ENCODE results near the gene ENPP6.

Gene ENPP6

DNA sequence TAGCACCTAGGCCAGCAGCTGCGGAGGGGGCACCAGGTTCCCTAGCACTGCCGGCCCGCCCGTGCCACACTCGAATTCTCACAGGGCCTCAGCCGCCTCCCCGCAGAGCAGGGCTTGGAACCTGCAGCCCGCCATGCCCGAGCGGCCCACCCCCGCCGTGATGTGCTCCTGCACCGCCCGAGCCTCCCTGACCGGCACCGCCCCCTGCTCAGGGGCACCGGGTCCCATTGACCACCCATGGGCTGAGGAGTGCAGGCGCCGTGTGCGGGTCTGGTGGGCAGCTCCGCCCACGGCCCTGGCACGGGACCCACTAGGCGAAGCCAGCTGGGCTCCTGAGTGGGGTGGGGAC lies 35.4 kb upstream of the ENPP6 start:
- Histone ChIP-seq H3K4me3 (ENCODE audit: low read depth, low read length) (no peak overlapping the region), H3K36me3 (ENCODE audit: control insufficient read depth, insufficient read depth, low read length) (no peaks in the 10 kb centered on the region), H3K27me3 (ENCODE audit: control insufficient read depth, insufficient read depth, low read length) (no peaks in the 10 kb centered on the region), H3K9me3 (ENCODE audit: control insufficient read depth, insufficient read depth, low read length) (peaks cover 4% of the 10 kb centered on the region), H3K9ac (ENCODE audit: low read depth, low read length) (no peak overlapping the region), H3K4me1 (ENCODE audit: control insufficient read depth, insufficient read depth, low read length) (no peaks in the 10 kb centered on the region)

DNA sequence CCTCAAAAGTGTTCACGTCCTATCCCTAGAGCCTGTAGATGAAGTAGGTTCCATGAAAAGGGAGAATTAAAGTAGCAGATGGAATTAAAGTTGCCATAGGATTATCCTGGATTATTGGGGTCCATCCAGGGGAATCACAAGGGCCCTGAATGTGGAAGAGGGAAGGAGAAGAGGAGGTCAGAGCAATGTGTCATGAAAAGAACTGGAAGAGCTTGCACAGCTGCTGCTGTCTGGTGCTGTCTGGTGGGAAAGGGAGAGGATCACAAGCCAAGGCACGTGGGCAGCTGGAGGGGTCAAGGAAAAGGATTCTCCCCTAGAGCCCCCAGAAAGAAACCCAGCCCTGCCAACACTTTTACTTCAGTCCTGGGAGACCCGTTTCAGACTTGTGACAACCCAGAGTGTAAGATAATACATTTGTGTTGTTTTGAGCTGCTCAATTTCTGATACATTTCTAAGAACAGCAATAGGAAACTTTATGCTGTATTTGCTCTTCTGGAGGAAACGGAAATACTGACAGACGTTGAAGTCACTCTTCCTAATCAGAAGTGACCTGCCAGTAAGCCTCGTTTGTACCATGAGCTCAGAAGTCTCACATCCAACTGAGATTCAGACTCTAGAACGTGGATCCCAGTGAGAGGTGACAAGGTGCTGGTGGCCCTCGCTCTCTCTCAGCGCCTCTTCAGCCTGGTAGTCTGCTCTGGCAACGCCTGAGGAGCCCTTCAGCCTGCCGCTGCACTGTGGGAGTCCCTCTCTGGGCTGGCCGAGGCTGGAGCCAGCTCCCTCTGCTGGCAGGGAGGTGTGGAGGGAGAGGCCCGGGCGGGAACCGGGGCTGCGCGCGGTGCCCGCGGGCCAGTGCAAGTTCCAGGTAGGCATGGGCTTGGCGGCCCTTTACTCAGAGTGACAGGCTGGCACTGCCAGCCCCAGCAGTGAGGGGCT lies 34.7 kb upstream of the ENPP6 start:
- Histone ChIP-seq H3K36me3 (ENCODE audit: control insufficient read depth, insufficient read depth, low read length) (no peaks in the 10 kb centered on the region), H3K9ac (ENCODE audit: low read depth, low read length) (no peak overlapping the region), H3K4me3 (ENCODE audit: low read depth, low read length) (no peak overlapping the region), H3K27me3 (ENCODE audit: control insufficient read depth, insufficient read depth, low read length) (no peaks in the 10 kb centered on the region), H3K4me1 (ENCODE audit: control insufficient read depth, insufficient read depth, low read length) (no peaks in the 10 kb centered on the region), H3K9me3 (ENCODE audit: control insufficient read depth, insufficient read depth, low read length) (peaks cover 4% of the 10 kb centered on the region)

DNA sequence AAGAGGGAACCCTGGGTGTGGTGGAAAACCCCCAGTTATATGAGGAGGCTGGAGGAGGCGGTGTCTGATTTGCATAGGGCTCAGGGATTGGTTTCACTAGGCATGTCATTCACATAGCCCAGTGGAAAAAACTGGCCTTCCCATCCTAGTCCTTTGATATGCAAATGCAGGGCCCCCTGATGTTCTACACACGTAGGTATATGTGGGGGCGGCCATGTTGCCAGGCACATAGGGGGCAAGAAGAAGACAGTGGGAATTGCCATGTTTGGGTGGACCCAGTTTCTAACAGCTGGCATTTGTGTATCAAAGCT lies 34.0 kb upstream of the ENPP6 start:
- Histone ChIP-seq H3K27me3 (ENCODE audit: control insufficient read depth, insufficient read depth, low read length) (no peaks in the 10 kb centered on the region), H3K9ac (ENCODE audit: low read depth, low read length) (no peak overlapping the region), H3K4me3 (ENCODE audit: low read depth, low read length) (no peak overlapping the region), H3K9me3 (ENCODE audit: control insufficient read depth, insufficient read depth, low read length) (peaks cover 4% of the 10 kb centered on the region), H3K4me1 (ENCODE audit: control insufficient read depth, insufficient read depth, low read length) (no peaks in the 10 kb centered on the region), H3K36me3 (ENCODE audit: control insufficient read depth, insufficient read depth, low read length) (no peaks in the 10 kb centered on the region)

DNA sequence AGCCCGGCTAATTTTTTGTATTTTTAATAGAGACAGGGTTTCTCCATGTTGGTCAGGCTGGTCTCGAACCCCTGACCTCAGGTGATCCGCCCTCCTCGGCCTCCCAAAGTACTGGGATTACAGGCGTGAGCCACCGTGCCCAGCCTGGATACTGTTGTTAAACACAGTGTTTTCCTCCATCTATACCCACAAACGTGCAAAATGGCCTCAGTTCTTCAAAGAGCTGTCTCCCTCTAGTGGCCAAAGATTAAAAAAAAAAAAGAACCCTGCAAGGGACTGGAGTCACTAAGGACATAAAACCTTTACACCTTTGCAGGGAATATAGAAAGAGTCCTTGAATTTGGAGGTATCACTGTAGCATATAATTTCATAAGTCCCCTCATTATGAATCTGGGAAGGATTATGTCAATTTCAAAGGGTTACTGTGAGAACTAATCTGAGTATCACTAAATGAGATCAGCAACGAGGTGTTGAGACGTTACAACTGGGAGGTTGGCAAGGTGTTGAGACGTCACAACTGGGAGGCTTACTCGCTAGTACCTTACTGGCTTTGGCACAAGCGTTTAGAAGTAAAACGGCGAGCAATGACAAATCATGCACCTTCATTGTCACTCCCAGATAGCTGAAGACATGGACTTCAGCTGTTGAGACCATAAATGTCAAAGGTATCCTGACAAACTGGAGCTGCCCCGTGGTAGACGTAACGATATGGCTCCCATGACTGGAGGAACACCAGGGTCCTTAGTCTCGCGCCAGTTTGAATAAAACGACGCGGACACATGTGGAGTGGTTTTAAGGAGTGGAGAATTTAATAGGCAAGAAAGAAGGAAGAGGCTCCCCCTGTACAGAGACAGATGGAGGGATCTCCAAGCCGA lies 33.4 kb upstream of the ENPP6 start:
- Histone ChIP-seq H3K4me1 (ENCODE audit: control insufficient read depth, insufficient read depth, low read length) (no peaks in the 10 kb centered on the region), H3K36me3 (ENCODE audit: control insufficient read depth, insufficient read depth, low read length) (no peaks in the 10 kb centered on the region), H3K4me3 (ENCODE audit: low read depth, low read length) (no peak overlapping the region)

DNA sequence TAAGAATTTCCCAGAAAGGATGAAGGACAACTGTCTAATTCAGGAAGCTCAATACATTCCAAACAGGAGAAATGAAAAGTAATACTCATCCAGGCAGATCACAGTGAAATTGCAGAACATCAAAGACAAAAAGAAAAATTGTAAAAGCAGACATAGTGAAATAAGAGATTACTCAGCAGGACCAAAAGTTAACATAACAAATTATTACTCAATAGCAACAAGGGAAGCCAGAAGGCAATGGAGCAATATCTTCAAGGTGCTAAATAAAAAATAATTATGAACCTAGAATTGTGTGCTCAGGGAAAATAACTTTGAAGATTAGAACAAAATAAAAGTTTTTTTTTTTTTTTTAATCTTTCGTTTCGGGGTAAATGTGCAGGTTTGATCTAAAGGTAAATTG lies 30.5 kb upstream of the ENPP6 start:
- no peak overlapping the region for H3K9ac ChIP-seq (ENCODE audit: low read depth, low read length)
- H3K4me3 ChIP-seq (ENCODE audit: low read depth, low read length) = no peak overlapping the region
- H3K4me1 ChIP-seq (ENCODE audit: control insufficient read depth, insufficient read depth, low read length) = no peaks in the 10 kb centered on the region

More for the DNA sequence above, 33.4 kb upstream of the ENPP6 start:
- H3K9me3 ChIP-seq (ENCODE audit: control insufficient read depth, insufficient read depth, low read length) = peaks cover 4% of the 10 kb centered on the region
- H3K27me3 ChIP-seq (ENCODE audit: control insufficient read depth, insufficient read depth, low read length) = no peaks in the 10 kb centered on the region
- H3K9ac ChIP-seq (ENCODE audit: low read depth, low read length) = no peak overlapping the region

DNA sequence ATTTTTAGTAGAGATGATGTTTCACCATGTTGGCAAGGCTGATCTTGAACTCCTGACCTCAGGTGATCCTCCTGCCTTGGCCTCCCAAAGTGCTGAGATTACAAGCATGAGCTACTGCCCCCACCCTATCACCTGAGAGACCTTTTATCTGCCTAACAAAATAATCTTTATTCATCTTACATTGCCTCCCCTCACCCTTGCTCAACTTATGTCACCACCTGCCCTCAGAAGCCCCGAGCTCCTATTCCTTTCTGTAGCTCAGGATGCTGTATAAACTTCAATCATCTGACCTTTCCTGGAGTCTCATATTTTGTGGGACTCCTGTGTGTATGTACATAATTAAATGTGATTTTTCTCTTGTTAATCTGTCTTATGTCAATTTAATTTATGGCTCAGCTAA lies 29.7 kb upstream of the ENPP6 start:
- H3K27me3 ChIP-seq (ENCODE audit: control insufficient read depth, insufficient read depth, low read length) = no peaks in the 10 kb centered on the region
- no peak overlapping the region for H3K4me3 ChIP-seq (ENCODE audit: low read depth, low read length)
- H3K9me3 ChIP-seq (ENCODE audit: control insufficient read depth, insufficient read depth, low read length) = peaks cover 2% of the 10 kb centered on the region
- no peaks in the 10 kb centered on the region for H3K4me1 ChIP-seq (ENCODE audit: control insufficient read depth, insufficient read depth, low read length)
- H3K9ac ChIP-seq (ENCODE audit: low read depth, low read length) = no peak overlapping the region
- H3K36me3 ChIP-seq (ENCODE audit: control insufficient read depth, insufficient read depth, low read length) = no peaks in the 10 kb centered on the region

More for the DNA sequence above, 30.5 kb upstream of the ENPP6 start:
- H3K9me3 ChIP-seq (ENCODE audit: control insufficient read depth, insufficient read depth, low read length) = peaks cover 4% of the 10 kb centered on the region
- no peaks in the 10 kb centered on the region for H3K27me3 ChIP-seq (ENCODE audit: control insufficient read depth, insufficient read depth, low read length)
- H3K36me3 ChIP-seq (ENCODE audit: control insufficient read depth, insufficient read depth, low read length) = no peaks in the 10 kb centered on the region

DNA sequence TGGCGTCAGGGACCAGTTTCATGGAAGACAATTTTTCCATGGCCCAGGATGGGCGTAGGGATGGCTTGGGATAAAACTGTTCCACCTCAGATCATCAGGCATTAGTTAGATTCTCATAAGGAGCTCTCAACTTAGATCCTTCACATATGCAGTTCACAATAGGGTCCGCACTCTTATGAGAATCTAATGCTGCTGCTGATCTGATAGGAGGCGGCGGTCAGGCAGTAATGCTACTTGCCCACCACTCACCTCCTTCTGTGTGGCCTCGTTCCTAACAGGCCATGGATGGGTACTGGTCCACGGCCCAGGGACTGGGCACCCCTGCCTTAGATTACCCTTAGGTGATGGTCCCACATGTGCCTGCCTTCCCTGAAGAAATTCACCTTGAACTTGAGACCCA lies 28.8 kb upstream of the ENPP6 start:
- Histone ChIP-seq H3K36me3 (ENCODE audit: control insufficient read depth, insufficient read depth, low read length) (no peaks in the 10 kb centered on the region), H3K4me3 (ENCODE audit: low read depth, low read length) (no peak overlapping the region), H3K27me3 (ENCODE audit: control insufficient read depth, insufficient read depth, low read length) (no peaks in the 10 kb centered on the region), H3K4me1 (ENCODE audit: control insufficient read depth, insufficient read depth, low read length) (no peaks in the 10 kb centered on the region), H3K9ac (ENCODE audit: low read depth, low read length) (no peak overlapping the region), H3K9me3 (ENCODE audit: control insufficient read depth, insufficient read depth, low read length) (no peaks in the 10 kb centered on the region)

DNA sequence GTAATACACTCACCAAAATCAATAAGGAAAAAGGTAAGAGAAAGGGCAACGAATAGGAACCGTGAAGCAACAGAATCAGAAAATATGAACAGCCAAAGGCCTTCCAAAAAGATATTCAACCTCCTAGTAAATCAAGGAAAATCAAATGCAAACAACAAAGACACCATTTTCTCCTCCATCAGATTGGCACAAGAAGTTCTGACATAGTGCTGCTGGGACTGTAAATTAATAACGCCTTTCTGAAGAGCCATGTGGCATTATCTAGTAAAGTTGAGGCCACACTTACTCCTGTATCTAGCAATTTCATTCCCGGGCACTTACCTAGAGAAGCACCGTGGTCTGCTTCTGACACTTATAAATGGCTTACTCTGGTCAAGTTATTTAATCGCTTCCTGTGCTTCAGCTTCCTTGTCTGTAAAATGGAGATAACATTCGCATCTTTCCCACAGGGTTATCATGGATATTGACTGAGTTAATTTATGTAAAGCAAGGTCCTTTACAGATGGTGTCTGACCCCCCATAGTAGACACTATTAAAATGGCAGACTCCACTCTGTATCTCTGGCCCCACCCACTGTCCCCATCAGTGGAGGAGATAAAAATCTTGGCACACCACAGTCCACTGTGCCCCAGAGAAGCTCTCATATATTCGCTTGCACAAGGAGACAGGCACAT lies 20.5 kb upstream of the ENPP6 start:
- Histone ChIP-seq H3K27me3 (ENCODE audit: control insufficient read depth, insufficient read depth, low read length) (no peaks in the 10 kb centered on the region), H3K4me1 (ENCODE audit: control insufficient read depth, insufficient read depth, low read length) (no peaks in the 10 kb centered on the region), H3K36me3 (ENCODE audit: control insufficient read depth, insufficient read depth, low read length) (no peaks in the 10 kb centered on the region), H3K4me3 (ENCODE audit: low read depth, low read length) (no peak overlapping the region), H3K9me3 (ENCODE audit: control insufficient read depth, insufficient read depth, low read length) (no peaks in the 10 kb centered on the region), H3K9ac (ENCODE audit: low read depth, low read length) (no peak overlapping the region)

DNA sequence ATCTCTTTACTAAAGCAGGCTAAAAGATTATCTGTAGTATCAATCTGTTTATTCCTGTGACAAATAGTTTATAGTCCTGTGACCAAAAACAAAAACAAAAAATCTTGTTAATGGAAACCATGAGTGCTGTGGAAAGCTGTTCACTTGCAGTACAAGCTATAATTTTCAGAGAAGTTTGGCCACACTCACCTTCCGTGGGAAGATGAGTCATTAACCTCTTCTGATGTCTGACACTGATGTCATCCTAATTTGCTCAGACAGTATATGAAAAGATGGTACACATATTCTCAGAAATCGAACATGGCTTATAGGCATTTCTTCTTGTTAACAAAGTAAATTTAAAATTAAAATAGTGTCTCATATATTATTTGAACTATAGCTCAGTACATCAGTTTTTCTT lies 19.9 kb upstream of the ENPP6 start:
- H3K4me3 ChIP-seq (ENCODE audit: low read depth, low read length) = no peak overlapping the region
- no peaks in the 10 kb centered on the region for H3K4me1 ChIP-seq (ENCODE audit: control insufficient read depth, insufficient read depth, low read length)
- H3K9ac ChIP-seq (ENCODE audit: low read depth, low read length) = no peak overlapping the region
- no peaks in the 10 kb centered on the region for H3K9me3 ChIP-seq (ENCODE audit: control insufficient read depth, insufficient read depth, low read length)
- no peaks in the 10 kb centered on the region for H3K27me3 ChIP-seq (ENCODE audit: control insufficient read depth, insufficient read depth, low read length)
- H3K36me3 ChIP-seq (ENCODE audit: control insufficient read depth, insufficient read depth, low read length) = no peaks in the 10 kb centered on the region

DNA sequence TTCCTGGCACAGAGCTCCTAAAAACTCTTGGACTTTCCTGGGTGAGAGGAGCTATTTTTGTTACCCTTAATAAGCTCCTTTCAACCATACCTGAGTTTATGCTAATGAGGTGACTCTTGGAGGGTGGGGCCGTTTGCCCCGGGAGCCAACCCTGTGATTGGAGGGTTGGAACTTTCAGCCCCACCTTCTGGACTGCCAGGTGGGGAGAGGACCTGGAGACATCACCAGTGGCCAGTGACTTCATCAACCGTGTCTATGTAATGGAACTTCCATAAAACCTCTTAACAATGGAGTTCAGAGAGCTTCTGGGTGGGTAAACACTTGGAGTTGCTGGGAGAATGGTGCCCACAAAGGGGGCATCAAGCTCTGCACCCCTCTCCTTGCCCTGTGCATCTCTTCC lies 17.9 kb upstream of the ENPP6 start:
- Histone ChIP-seq H3K4me3 (ENCODE audit: low read depth, low read length) (no peak overlapping the region), H3K27me3 (ENCODE audit: control insufficient read depth, insufficient read depth, low read length) (no peaks in the 10 kb centered on the region), H3K4me1 (ENCODE audit: control insufficient read depth, insufficient read depth, low read length) (no peaks in the 10 kb centered on the region), H3K36me3 (ENCODE audit: control insufficient read depth, insufficient read depth, low read length) (no peaks in the 10 kb centered on the region), H3K9ac (ENCODE audit: low read depth, low read length) (no peak overlapping the region), H3K9me3 (ENCODE audit: control insufficient read depth, insufficient read depth, low read length) (no peaks in the 10 kb centered on the region)

DNA sequence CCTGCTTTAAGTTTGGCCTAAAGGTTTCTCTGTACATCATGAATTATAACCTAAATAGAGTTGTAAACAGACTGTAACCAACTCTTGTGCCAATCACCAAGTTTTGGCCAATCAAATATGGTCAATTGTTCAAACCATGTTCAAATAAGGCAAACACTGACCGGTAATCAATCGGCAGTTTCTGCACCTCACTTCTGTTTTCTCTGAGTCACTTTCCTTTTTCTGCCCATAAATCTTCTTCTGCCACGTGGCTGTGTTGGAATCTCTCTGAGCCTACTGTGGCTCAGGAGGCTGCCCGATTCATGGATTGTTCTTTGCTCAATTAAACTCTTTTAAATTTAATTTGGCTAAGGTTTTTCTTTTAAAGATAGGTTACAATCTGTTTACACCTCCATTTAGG lies 16.5 kb upstream of the ENPP6 start:
- Histone ChIP-seq H3K27me3 (ENCODE audit: control insufficient read depth, insufficient read depth, low read length) (no peaks in the 10 kb centered on the region), H3K4me3 (ENCODE audit: low read depth, low read length) (no peak overlapping the region), H3K36me3 (ENCODE audit: control insufficient read depth, insufficient read depth, low read length) (no peaks in the 10 kb centered on the region), H3K9me3 (ENCODE audit: control insufficient read depth, insufficient read depth, low read length) (no peaks in the 10 kb centered on the region), H3K4me1 (ENCODE audit: control insufficient read depth, insufficient read depth, low read length) (no peaks in the 10 kb centered on the region), H3K9ac (ENCODE audit: low read depth, low read length) (no peak overlapping the region)

Measured in iPS-15b (cell line).